Measurements from ENCODE around the gene ZNF280B. TPM values are rescaled to one million over a fixed set of nuclear protein-coding genes. Genes with fewer than 3 reads are reported as not detected.

Gene ZNF280B
- total RNA-seq, 4 donors from 2014 or later, result 0.10 to 0.78 (median 0.29) TPM

DNA sequence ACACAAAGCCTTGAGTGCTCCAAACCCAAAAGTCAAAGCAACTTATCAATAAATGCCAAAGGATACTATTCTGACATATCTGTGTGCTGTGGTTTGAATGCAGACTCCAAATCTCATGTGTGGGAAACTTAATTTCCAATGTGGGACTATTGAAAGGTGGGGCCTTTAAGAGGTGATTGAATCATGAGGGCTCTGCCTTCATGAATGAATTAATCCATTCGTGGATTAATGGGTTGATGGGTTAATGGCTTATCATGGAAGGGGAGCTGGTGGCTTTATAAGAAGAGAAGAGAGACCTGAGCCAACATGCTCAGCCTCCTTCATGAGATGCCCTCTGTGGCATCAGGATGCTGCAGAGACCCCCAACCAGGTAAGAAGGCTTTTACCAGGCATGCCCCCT, 28.4 kb upstream of the ZNF280B start:
- ATAC-seq (no peak), DNase-seq (no peak)
- in situ Hi-C loops (cut with MboI; ENCODE audit: low sequenced_read_pairs in 4 of 4), result no loop called here
- TF ChIP-seq POLR2A (IDR thresholded peaks at IDR 0.05), result no peak
- TF ChIP-seq, protein P1, sequence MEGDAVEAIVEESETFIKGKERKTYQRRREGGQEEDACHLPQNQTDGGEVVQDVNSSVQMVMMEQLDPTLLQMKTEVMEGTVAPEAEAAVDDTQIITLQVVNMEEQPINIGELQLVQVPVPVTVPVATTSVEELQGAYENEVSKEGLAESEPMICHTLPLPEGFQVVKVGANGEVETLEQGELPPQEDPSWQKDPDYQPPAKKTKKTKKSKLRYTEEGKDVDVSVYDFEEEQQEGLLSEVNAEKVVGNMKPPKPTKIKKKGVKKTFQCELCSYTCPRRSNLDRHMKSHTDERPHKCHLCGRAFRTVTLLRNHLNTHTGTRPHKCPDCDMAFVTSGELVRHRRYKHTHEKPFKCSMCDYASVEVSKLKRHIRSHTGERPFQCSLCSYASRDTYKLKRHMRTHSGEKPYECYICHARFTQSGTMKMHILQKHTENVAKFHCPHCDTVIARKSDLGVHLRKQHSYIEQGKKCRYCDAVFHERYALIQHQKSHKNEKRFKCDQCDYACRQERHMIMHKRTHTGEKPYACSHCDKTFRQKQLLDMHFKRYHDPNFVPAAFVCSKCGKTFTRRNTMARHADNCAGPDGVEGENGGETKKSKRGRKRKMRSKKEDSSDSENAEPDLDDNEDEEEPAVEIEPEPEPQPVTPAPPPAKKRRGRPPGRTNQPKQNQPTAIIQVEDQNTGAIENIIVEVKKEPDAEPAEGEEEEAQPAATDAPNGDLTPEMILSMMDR (IDR thresholded peaks at IDR 0.05 in 4 of 5, conservative IDR thresholded peaks at IDR 0.05 in 1 of 5), result no peak
- H3K4me3 ChIP-seq, result no peak overlapping the region
- H3K27ac ChIP-seq, result no peak overlapping the region
- intact Hi-C loops (cut with DNase I; ENCODE audit: low total_unique reads), result no loop called here
- peaks cover 0 to 4% (median 3%) of the 10 kb centered on the region in 3 donors for H3K27me3 ChIP-seq
- H3K4me1 ChIP-seq, result no peaks in the 10 kb centered on the region
- H3K36me3 ChIP-seq, result no peaks in the 10 kb centered on the region
- H3K9me3 ChIP-seq, result no peaks in the 10 kb centered on the region

DNA sequence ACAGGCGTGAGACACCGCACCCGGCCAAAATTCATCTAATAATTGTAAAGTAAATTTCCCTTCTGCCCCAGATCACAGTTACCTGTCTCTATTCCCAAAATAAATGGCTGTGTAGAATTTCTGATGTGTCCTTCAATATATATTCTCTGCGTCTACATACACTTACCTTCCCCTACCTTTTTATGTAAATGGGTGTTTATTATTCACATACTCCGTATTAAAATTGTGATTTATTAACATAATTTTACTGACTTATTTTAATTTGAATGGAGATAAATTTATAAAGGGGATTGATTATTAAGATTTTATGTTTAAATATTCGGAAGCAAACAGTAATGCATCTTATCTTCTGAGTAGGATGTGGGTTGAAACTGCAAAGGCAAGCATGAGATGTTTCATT, 28.0 kb upstream of the ZNF280B start:
- in situ Hi-C loops (cut with MboI; ENCODE audit: low sequenced_read_pairs in 4 of 4), result no loop called here
- Histone ChIP-seq H3K36me3 (no peaks in the 10 kb centered on the region), H3K4me3 (no peak overlapping the region), H3K27me3 (peaks cover 0 to 4% (median 3%) of the 10 kb centered on the region in 3 donors), H3K9me3 (no peaks in the 10 kb centered on the region), H3K27ac (no peak overlapping the region), H3K4me1 (no peaks in the 10 kb centered on the region)
- TF ChIP-seq, protein P1 (IDR thresholded peaks at IDR 0.05 in 4 of 5, conservative IDR thresholded peaks at IDR 0.05 in 1 of 5), result no peak
- no peak for TF ChIP-seq POLR2A (IDR thresholded peaks at IDR 0.05)
- DNase-seq (no peak), ATAC-seq (no peak)
- intact Hi-C loops (cut with DNase I; ENCODE audit: low total_unique reads), result no loop called here

DNA sequence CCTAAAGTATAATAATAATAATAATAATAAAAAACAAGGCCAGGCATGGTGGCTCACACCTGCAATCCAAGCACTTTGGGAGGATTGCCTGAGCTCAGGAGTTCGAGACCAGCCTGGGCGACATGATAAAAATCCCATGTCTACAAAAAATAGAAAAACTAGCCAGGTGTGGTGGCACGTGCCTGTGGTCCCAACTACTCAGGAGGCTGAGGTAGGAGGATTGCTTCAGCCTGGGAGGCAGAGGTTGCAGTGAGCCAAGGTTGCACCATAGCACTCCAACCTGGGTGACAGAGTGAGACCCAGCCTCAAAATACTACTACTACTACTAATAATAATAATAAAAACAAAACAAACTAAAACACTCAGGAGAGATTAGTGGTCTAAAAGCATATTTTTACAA, 27.1 kb upstream of the ZNF280B start:
- Histone ChIP-seq H3K27me3 (no peaks in the 10 kb centered on the region), H3K4me1 (no peaks in the 10 kb centered on the region), H3K36me3 (no peaks in the 10 kb centered on the region), H3K4me3 (no peak overlapping the region), H3K27ac (no peak overlapping the region), H3K9me3 (no peaks in the 10 kb centered on the region)
- intact Hi-C loops (cut with DNase I; ENCODE audit: low total_unique reads) (no loop called here), in situ Hi-C loops (cut with MboI; ENCODE audit: low sequenced_read_pairs in 4 of 4) (no loop called here)
- DNase-seq (no peak), ATAC-seq (no peak)
- no peak for TF ChIP-seq POLR2A (IDR thresholded peaks at IDR 0.05)
- TF ChIP-seq, protein P1 (IDR thresholded peaks at IDR 0.05 in 4 of 5, conservative IDR thresholded peaks at IDR 0.05 in 1 of 5), result no peak

DNA sequence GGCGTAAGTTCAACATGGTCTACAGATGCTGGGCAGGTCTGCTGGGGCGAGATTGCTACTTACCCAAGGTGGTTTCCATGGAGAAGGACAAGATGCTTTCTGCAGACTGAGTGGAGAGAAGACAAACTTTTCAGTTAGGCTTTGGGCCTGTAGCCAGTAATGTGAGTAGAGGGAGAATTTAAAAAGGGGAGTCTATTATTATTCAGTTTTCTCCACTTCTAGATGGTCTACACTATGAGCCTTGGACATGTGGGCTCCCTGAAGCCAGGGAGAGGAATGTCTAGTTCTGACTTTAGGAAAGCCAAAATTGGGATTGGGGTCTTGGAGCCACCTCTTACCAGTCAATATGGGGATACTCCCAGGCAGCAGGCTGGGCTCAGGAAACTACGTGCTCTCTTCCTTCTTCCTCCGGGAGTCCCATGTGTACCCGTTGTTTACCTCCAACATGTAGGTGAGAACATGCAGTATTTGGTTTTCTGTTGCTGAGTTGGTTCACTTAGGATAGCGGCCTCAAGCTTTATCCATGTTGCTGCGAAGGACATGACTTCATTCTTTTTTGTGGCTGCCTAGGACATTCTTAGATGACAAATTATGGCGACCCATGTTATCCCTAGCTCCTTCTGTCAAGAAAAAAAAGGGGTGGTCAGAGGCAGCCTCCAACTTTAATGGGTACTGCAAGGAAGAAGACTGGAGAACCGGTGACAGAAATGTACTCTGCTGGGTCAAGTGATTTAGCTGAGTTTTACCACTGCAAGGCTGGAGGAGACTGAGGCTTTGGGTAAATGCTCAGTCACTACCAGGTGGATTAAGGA, 26.3 kb upstream of the ZNF280B start:
- no peak for ATAC-seq
- TF ChIP-seq, protein P1 (IDR thresholded peaks at IDR 0.05 in 4 of 5, conservative IDR thresholded peaks at IDR 0.05 in 1 of 5), result no peak
- TF ChIP-seq POLR2A (IDR thresholded peaks at IDR 0.05), result no peak

More for the DNA sequence above, 26.3 kb upstream of the ZNF280B start:
- H3K9me3 ChIP-seq, result no peaks in the 10 kb centered on the region
- no peak overlapping the region for H3K27ac ChIP-seq
- H3K4me1 ChIP-seq, result no peaks in the 10 kb centered on the region
- DNase-seq, result no peak
- intact Hi-C loops (cut with DNase I; ENCODE audit: low total_unique reads), result no loop called here
- H3K36me3 ChIP-seq, result no peaks in the 10 kb centered on the region
- in situ Hi-C loops (cut with MboI; ENCODE audit: low sequenced_read_pairs in 4 of 4), result no loop called here
- H3K4me3 ChIP-seq, result no peak overlapping the region
- no peaks in the 10 kb centered on the region for H3K27me3 ChIP-seq
